Measurements from ENCODE around the gene SLC35G6.

SLC35G6 gene

GRCh38 chr17:7508846-7509245, 27.6 kb downstream of the SLC35G6 start:
- DNase-seq: no peak

- DNase-seq: no peak
Measured at GRCh38 chr17:7509937-7510336, 28.7 kb downstream of the SLC35G6 start.

GRCh38 chr17:7511108-7511507, 29.9 kb downstream of the SLC35G6 start:
- no peak for DNase-seq

- DNase-seq: no peak
Measured at GRCh38 chr17:7512105-7512504, 30.9 kb downstream of the SLC35G6 start.

- DNase-seq: no peak
Measured at GRCh38 chr17:7512824-7513540, 31.7 kb downstream of the SLC35G6 start.

- DNase-seq: no peak
Measured at GRCh38 chr17:7513850-7514419, 32.7 kb downstream of the SLC35G6 start.

- no peak for DNase-seq
Measured at GRCh38 chr17:7515911-7516610, 34.8 kb downstream of the SLC35G6 start.

GRCh38 chr17:7523033-7523432, 41.8 kb downstream of the SLC35G6 start:
- DNase-seq: peak; percentile 55

GRCh38 chr17:7528842-7529241, 47.6 kb downstream of the SLC35G6 start:
- no peak for DNase-seq

- no peak for DNase-seq
Measured at GRCh38 chr17:7530023-7530900, 49.0 kb downstream of the SLC35G6 start.

Data from stimulated activated CD4-positive, alpha-beta T cell treated with anti-CD3 and anti-CD28 coated beads, Interleukin-4, amount 100 ng/mL, for 24 hours (primary cell).